ENCODE measurements around the gene PTPRN2. TPM values are rescaled to one million over a fixed set of nuclear protein-coding genes. Genes with fewer than 3 reads are reported as not detected.

PTPRN2 gene
- total RNA-seq, 5 donors from 2014 or later (not counting 1 experiment from before 2014, with no cell fraction given), result 0.60 to 1.7 (median 0.82) TPM

DNA sequence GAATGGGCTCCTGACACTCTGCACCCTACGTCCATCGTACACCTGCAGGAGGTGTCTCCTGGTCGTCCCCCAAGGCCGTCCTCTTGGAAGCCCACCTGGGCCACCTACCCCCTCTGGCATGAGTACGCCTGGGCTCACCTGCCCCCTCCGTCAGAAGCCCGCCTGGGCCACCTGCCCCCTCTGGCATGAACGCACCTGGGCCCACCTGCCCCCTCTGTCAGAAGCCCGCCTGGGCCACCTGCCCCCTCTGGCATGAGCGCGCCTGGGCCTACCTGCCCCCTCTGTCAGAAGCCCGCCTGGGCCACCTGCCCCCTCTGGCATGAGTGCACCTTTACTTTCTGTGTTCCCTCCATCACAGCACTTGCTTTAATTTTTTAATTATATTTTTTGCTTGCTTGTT lies 401.2 kb downstream of the PTPRN2 start:
- no peak for ATAC-seq (replicated peaks in 1 of 4)
- H3K4me1 ChIP-seq (ENCODE audit: control insufficient read depth in 1 of 2, extremely low read depth in 1 of 2, insufficient read depth in 2 of 2, low read length in 2 of 2), result no peaks in the 10 kb centered on the region
- Mint-ChIP-seq H3K27me3 (peaks cover 0 to 1% of the 10 kb centered on the region in 2 donors), H3K36me3 (no peaks in the 10 kb centered on the region), H3K4me3 (no peak overlapping the region), H3K9me3 (peaks cover 2 to 9% (median 7%) of the 10 kb centered on the region in 3 donors), H3K4me1 (no peaks in the 10 kb centered on the region), H3K27ac (no peak overlapping the region)
- no peak overlapping the region for H3K27ac ChIP-seq (ENCODE audit: low read length)
- H3K27me3 ChIP-seq (replicated peaks in 1 of 2; ENCODE audit: control insufficient read depth in 2 of 2, extremely low read depth in 1 of 2, insufficient read depth in 2 of 2, low read length in 1 of 2), result peaks cover 0 to 6% of the 10 kb centered on the region in 2 experiments
- no peak for DNase-seq
- WGBS (ENCODE audit: insufficient coverage), result 85% methylated on average over 7 of the region's 12 CpGs
- no peak overlapping the region for H3K4me3 ChIP-seq (ENCODE audit: control insufficient read depth in 1 of 2, extremely low read depth in 1 of 2, low read length in 1 of 2)
- POLR2A ChIA-PET, result no interaction called here
- no peaks in the 10 kb centered on the region for H3K9me3 ChIP-seq
- no peaks in the 10 kb centered on the region for H3K36me3 ChIP-seq (ENCODE audit: control insufficient read depth in 2 of 2, extremely low read depth in 1 of 2, insufficient read depth in 1 of 2, low read length in 1 of 2)
- CTCF ChIA-PET, result no interaction called here

DNA sequence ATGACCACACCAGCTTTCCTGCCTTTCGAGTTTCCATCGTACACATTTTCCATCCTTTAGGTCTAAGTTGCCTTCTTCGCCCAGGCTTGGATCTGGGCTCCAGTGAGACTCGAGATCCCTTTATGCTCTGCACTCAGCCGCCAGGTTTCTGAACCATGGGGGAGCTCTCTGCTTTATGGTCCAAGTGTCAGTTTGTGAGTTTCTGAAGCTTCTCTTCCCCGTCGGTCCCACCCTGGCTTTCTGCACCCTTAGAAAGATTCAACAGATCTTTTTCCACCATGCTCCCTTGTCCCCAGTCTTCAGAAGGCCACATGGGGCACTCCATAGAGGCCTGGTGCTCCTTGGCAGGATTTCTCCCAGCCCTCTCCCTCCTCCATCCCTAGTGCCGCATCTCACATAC lies 402.0 kb downstream of the PTPRN2 start:
- Mint-ChIP-seq H3K27me3 (peaks cover 0 to 1% of the 10 kb centered on the region in 2 donors), H3K9me3 (peaks cover 2 to 12% (median 9%) of the 10 kb centered on the region in 3 donors), H3K27ac (no peak overlapping the region), H3K4me1 (no peaks in the 10 kb centered on the region), H3K36me3 (no peaks in the 10 kb centered on the region), H3K4me3 (no peak overlapping the region)
- no peak overlapping the region for H3K27ac ChIP-seq (ENCODE audit: low read length)
- 90% methylated on average over 6 of the region's 8 CpGs for WGBS (ENCODE audit: insufficient coverage)
- POLR2A ChIA-PET, result no interaction called here
- no peaks in the 10 kb centered on the region for H3K4me1 ChIP-seq (ENCODE audit: control insufficient read depth in 1 of 2, extremely low read depth in 1 of 2, insufficient read depth in 2 of 2, low read length in 2 of 2)
- peaks cover 0 to 3% of the 10 kb centered on the region in 2 experiments for H3K27me3 ChIP-seq (replicated peaks in 1 of 2; ENCODE audit: control insufficient read depth in 2 of 2, extremely low read depth in 1 of 2, insufficient read depth in 2 of 2, low read length in 1 of 2)
- H3K36me3 ChIP-seq (ENCODE audit: control insufficient read depth in 2 of 2, extremely low read depth in 1 of 2, insufficient read depth in 1 of 2, low read length in 1 of 2), result no peaks in the 10 kb centered on the region
- CTCF ChIA-PET, result no interaction called here
- H3K9me3 ChIP-seq, result no peaks in the 10 kb centered on the region
- ATAC-seq (replicated peaks in 1 of 4), result no peak
- DNase-seq, result no peak
- no peak overlapping the region for H3K4me3 ChIP-seq (ENCODE audit: control insufficient read depth in 1 of 2, extremely low read depth in 1 of 2, low read length in 1 of 2)

DNA sequence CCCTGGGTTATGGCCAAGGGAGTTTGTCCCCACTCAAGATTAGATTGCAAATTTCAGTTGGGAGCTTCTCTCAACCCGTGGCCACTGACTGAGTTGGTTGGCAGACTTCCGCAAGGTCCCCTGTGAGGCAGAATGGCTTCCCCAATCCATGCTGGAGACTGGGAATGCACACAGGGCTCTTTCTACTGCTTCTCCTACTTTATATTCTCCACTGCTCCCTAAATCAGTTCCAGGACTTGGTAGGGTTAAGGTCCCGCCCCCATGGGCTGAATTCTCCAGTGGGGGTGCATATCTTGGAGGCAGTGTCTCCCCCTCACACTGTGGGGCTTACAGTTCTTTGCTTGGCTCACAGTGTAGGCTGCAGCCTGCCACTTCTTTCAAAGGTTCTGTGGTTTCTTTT lies 404.2 kb downstream of the PTPRN2 start:
- no peaks in the 10 kb centered on the region for H3K9me3 ChIP-seq
- POLR2A ChIA-PET, result no interaction called here

DNA sequence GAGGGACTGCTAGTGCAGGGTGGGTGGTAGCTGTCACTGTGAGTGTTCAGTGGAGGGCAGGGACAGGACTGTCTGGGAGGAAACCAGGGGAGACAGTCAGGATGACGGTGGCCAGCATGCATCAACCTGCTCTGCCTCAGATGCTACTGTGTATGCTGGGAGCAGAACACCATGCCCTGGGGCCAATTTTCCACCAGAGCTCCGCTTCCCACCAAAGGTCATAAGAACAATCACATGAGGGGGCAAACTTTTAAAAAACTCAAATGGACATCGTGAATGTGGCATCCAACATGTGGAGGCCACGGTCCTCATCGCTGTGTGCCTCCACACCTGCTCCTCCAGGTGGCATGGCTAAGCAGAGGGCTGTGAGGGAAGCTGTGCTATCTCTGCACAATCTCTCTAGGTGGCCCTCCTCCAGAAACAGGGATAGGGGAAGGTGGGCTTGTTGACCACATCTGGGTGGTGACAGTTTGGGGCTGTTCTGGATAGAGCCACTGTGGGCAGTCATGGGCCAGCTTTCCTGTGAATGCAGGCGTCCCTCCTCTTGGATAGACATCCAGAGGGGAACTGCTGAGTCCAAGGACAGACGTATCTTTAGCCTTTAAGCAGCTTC lies 411.0 kb downstream of the PTPRN2 start:
- DNase-seq (no peak), ATAC-seq (replicated peaks in 1 of 4) (no peak)
- no peaks in the 10 kb centered on the region for H3K9me3 ChIP-seq
- POLR2A ChIA-PET, result no interaction called here
- no peak overlapping the region for H3K4me3 Mint-ChIP-seq
- H3K9me3 Mint-ChIP-seq, result peaks cover 26 to 37% (median 29%) of the 10 kb centered on the region in 3 donors
- no peak overlapping the region for H3K4me3 ChIP-seq (ENCODE audit: control insufficient read depth in 1 of 2, extremely low read depth in 1 of 2, low read length in 1 of 2)
- no peaks in the 10 kb centered on the region for H3K27me3 ChIP-seq (replicated peaks in 1 of 2; ENCODE audit: control insufficient read depth in 2 of 2, extremely low read depth in 1 of 2, insufficient read depth in 2 of 2, low read length in 1 of 2)
- no peaks in the 10 kb centered on the region for H3K4me1 Mint-ChIP-seq
- H3K4me1 ChIP-seq (ENCODE audit: control insufficient read depth in 1 of 2, extremely low read depth in 1 of 2, insufficient read depth in 2 of 2, low read length in 2 of 2), result no peaks in the 10 kb centered on the region
- no peak overlapping the region for H3K27ac Mint-ChIP-seq
- CTCF ChIA-PET, result no interaction called here
- WGBS (ENCODE audit: insufficient coverage), result 63% methylated on average over 3 of the region's 7 CpGs
- H3K36me3 Mint-ChIP-seq, result no peaks in the 10 kb centered on the region
- no peaks in the 10 kb centered on the region for H3K27me3 Mint-ChIP-seq
- no peaks in the 10 kb centered on the region for H3K36me3 ChIP-seq (ENCODE audit: control insufficient read depth in 2 of 2, extremely low read depth in 1 of 2, insufficient read depth in 1 of 2, low read length in 1 of 2)
- no peak overlapping the region for H3K27ac ChIP-seq (ENCODE audit: low read length)

More for the DNA sequence above, 404.2 kb downstream of the PTPRN2 start:
- CTCF ChIA-PET, result no interaction called here
- no peak overlapping the region for H3K4me3 Mint-ChIP-seq
- no peak overlapping the region for H3K4me3 ChIP-seq (ENCODE audit: control insufficient read depth in 1 of 2, extremely low read depth in 1 of 2, low read length in 1 of 2)
- H3K36me3 Mint-ChIP-seq, result no peaks in the 10 kb centered on the region
- DNase-seq, result no peak
- 60% methylated on average over 2 of the region's 3 CpGs for WGBS (ENCODE audit: insufficient coverage)
- H3K27ac Mint-ChIP-seq, result no peak overlapping the region
- H3K4me1 Mint-ChIP-seq, result no peaks in the 10 kb centered on the region
- no peak overlapping the region for H3K27ac ChIP-seq (ENCODE audit: low read length)
- ATAC-seq (replicated peaks in 1 of 4), result no peak
- H3K4me1 ChIP-seq (ENCODE audit: control insufficient read depth in 1 of 2, extremely low read depth in 1 of 2, insufficient read depth in 2 of 2, low read length in 2 of 2), result no peaks in the 10 kb centered on the region
- H3K27me3 Mint-ChIP-seq, result peaks cover 0 to 1% of the 10 kb centered on the region in 2 donors
- H3K36me3 ChIP-seq (ENCODE audit: control insufficient read depth in 2 of 2, extremely low read depth in 1 of 2, insufficient read depth in 1 of 2, low read length in 1 of 2), result no peaks in the 10 kb centered on the region
- peaks cover 0 to 3% of the 10 kb centered on the region in 2 experiments for H3K27me3 ChIP-seq (replicated peaks in 1 of 2; ENCODE audit: control insufficient read depth in 2 of 2, extremely low read depth in 1 of 2, insufficient read depth in 2 of 2, low read length in 1 of 2)
- H3K9me3 Mint-ChIP-seq, result peaks cover 7 to 18% (median 9%) of the 10 kb centered on the region in 3 donors

DNA sequence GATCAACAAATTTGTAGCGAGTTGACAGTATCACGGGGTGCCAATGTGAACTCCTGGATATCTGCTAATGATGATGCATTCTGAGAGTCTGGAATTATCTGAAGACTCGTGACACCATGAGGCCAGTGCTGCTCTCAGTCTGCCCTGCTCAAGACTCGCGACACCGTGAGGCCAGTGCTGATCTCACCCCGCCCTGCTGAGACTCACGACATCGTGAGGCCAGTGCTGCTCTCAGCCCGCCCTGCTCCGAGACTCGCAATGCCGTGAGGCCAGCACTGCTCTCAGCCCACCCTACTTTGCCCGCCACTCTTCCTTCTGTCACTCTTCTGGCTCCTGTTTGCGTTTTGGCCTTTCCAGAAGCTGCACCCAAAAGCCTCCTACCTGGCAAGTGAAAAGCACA lies 411.8 kb downstream of the PTPRN2 start:
- Mint-ChIP-seq H3K27ac (no peak overlapping the region), H3K27me3 (no peaks in the 10 kb centered on the region), H3K4me1 (no peaks in the 10 kb centered on the region), H3K36me3 (no peaks in the 10 kb centered on the region), H3K9me3 (peaks cover 26 to 29% (median 29%) of the 10 kb centered on the region in 3 donors), H3K4me3 (no peak overlapping the region)
- Histone ChIP-seq H3K27ac (ENCODE audit: low read length) (no peak overlapping the region), H3K36me3 (ENCODE audit: control insufficient read depth in 2 of 2, extremely low read depth in 1 of 2, insufficient read depth in 1 of 2, low read length in 1 of 2) (no peaks in the 10 kb centered on the region), H3K9me3 (no peaks in the 10 kb centered on the region), H3K4me3 (ENCODE audit: control insufficient read depth in 1 of 2, extremely low read depth in 1 of 2, low read length in 1 of 2) (no peak overlapping the region), H3K4me1 (ENCODE audit: control insufficient read depth in 1 of 2, extremely low read depth in 1 of 2, insufficient read depth in 2 of 2, low read length in 2 of 2) (no peaks in the 10 kb centered on the region), H3K27me3 (replicated peaks in 1 of 2; ENCODE audit: control insufficient read depth in 2 of 2, extremely low read depth in 1 of 2, insufficient read depth in 2 of 2, low read length in 1 of 2) (no peaks in the 10 kb centered on the region)
- ChIA-PET POLR2A (no interaction called here), CTCF (no interaction called here)
- no peak for DNase-seq
- ATAC-seq (replicated peaks in 1 of 4), result no peak
- 81% methylated on average over 11 of the region's 15 CpGs for WGBS (ENCODE audit: insufficient coverage)

DNA sequence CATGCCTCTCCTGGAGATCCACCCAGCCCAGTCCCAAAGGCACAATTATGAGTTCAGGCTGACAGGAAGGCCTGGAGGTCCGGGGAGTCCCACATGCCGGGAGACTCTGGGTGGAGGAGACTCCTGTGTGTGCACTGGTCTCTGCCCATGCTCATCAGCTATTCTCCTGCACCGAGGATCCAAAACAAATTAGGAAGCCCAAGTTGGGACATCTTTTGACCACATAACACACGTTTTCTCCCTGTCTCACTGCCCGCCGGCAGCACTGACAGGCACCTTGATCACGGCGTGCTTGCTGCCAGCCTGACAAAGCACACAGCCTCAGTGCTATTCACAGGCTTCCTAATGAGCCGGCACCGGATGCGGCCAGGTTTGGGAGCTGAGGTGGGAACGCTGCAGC lies 412.7 kb downstream of the PTPRN2 start:
- no peak for ATAC-seq (replicated peaks in 1 of 4)
- 91% methylated on average over 12 of the region's 12 CpGs for WGBS (ENCODE audit: insufficient coverage)
- DNase-seq, result no peak
- no peaks in the 10 kb centered on the region for H3K9me3 ChIP-seq
- Mint-ChIP-seq H3K4me1 (no peaks in the 10 kb centered on the region), H3K9me3 (peaks cover 26 to 29% (median 29%) of the 10 kb centered on the region in 3 donors), H3K4me3 (no peak overlapping the region), H3K36me3 (no peaks in the 10 kb centered on the region), H3K27ac (no peak overlapping the region), H3K27me3 (no peaks in the 10 kb centered on the region)
- no peak overlapping the region for H3K4me3 ChIP-seq (ENCODE audit: control insufficient read depth in 1 of 2, extremely low read depth in 1 of 2, low read length in 1 of 2)
- no peak overlapping the region for H3K27ac ChIP-seq (ENCODE audit: low read length)
- CTCF ChIA-PET, result no interaction called here
- H3K4me1 ChIP-seq (ENCODE audit: control insufficient read depth in 1 of 2, extremely low read depth in 1 of 2, insufficient read depth in 2 of 2, low read length in 2 of 2), result no peaks in the 10 kb centered on the region
- POLR2A ChIA-PET, result no interaction called here
- no peaks in the 10 kb centered on the region for H3K27me3 ChIP-seq (replicated peaks in 1 of 2; ENCODE audit: control insufficient read depth in 2 of 2, extremely low read depth in 1 of 2, insufficient read depth in 2 of 2, low read length in 1 of 2)
- H3K36me3 ChIP-seq (ENCODE audit: control insufficient read depth in 2 of 2, extremely low read depth in 1 of 2, insufficient read depth in 1 of 2, low read length in 1 of 2), result no peaks in the 10 kb centered on the region

DNA sequence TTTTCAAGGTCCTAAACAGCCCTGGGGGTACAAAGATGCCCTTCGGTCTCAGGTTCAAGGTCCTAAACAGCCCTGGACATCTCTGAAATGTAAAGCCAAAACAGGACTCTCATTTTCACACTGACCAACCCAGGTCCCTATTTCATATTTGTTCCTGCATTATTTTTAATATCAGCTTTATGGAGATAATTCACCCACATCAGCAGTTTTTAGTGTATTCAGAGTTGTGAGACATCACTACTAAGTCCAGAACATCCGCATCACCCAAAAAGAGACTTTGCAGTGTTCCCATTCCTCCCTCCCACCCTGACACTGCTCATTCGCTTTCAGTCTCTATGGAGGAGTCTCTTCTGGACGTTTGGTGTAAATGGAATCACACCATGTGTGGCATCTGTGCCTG lies 420.2 kb downstream of the PTPRN2 start:
- H3K9me3 ChIP-seq, result no peaks in the 10 kb centered on the region
- no peak for DNase-seq
- no peak overlapping the region for H3K4me3 ChIP-seq (ENCODE audit: control insufficient read depth in 1 of 2, extremely low read depth in 1 of 2, low read length in 1 of 2)
- Mint-ChIP-seq H3K9me3 (peaks cover 0 to 8% (median 5%) of the 10 kb centered on the region in 3 donors), H3K27me3 (no peaks in the 10 kb centered on the region), H3K4me1 (no peaks in the 10 kb centered on the region), H3K36me3 (no peaks in the 10 kb centered on the region), H3K4me3 (no peak overlapping the region), H3K27ac (no peak overlapping the region)
- H3K27me3 ChIP-seq (replicated peaks in 1 of 2; ENCODE audit: control insufficient read depth in 2 of 2, extremely low read depth in 1 of 2, insufficient read depth in 2 of 2, low read length in 1 of 2), result no peaks in the 10 kb centered on the region
- H3K36me3 ChIP-seq (ENCODE audit: control insufficient read depth in 2 of 2, extremely low read depth in 1 of 2, insufficient read depth in 1 of 2, low read length in 1 of 2), result no peaks in the 10 kb centered on the region
- no peak for ATAC-seq (replicated peaks in 1 of 4)
- no peak overlapping the region for H3K27ac ChIP-seq (ENCODE audit: low read length)
- CTCF ChIA-PET, result no interaction called here
- WGBS (ENCODE audit: insufficient coverage), result 0% methylated on average over 1 of the region's 4 CpGs
- POLR2A ChIA-PET, result no interaction called here
- no peaks in the 10 kb centered on the region for H3K4me1 ChIP-seq (ENCODE audit: control insufficient read depth in 1 of 2, extremely low read depth in 1 of 2, insufficient read depth in 2 of 2, low read length in 2 of 2)
